Activated CD8-positive, alpha-beta memory T cell treated with anti-CD3 and anti-CD28 coated beads, Interleukin-2, amount 50 U/mL, for 48 hours (primary cell): Measurements from ENCODE around the gene PSMB11.

Experiments
- DNase-seq: peaks from one replicate; pipeline ENCODE4 v3.0.0-alpha.2; 2020

PSMB11 gene

DNA sequence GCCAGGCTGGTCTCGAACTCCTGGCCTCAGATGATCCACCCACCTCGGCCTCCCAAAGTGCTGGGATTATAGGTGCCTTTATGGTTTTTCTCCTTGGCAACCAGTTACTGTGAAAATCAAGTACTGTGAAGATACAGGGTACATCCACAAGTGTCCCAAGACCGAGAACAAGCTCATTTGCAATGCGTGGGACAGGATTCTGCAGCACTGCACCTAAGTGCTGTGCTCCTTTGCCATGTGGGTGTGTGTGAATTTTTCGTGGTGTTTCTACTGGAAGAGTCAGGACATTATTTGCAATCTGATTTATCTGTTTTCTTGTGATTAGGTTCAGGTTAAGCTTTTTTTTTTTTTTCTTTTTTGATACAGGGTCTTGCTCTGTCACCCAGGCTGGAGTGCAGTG lies 24.9 kb upstream of the PSMB11 start:
- DNase-seq, result no peak

DNA sequence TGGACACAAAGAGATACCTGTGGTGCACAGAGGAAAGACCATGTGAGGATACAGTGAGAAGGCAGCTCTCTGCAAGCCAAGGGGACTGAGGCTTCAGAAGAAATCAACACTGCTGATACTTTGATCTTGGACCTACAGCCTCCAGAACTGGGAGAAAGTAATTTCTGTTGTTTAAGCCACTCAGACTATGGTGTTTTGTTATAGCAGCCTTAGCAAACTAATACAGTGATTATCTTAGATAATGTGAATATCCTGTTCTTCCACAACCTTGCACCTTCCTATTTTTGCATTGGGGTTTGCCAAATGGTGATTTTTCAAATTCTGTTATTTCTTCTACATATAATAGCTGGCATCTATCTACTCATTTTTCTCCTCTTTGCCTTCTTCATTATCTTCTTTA lies 23.9 kb upstream of the PSMB11 start:
- DNase-seq, result no peak

DNA sequence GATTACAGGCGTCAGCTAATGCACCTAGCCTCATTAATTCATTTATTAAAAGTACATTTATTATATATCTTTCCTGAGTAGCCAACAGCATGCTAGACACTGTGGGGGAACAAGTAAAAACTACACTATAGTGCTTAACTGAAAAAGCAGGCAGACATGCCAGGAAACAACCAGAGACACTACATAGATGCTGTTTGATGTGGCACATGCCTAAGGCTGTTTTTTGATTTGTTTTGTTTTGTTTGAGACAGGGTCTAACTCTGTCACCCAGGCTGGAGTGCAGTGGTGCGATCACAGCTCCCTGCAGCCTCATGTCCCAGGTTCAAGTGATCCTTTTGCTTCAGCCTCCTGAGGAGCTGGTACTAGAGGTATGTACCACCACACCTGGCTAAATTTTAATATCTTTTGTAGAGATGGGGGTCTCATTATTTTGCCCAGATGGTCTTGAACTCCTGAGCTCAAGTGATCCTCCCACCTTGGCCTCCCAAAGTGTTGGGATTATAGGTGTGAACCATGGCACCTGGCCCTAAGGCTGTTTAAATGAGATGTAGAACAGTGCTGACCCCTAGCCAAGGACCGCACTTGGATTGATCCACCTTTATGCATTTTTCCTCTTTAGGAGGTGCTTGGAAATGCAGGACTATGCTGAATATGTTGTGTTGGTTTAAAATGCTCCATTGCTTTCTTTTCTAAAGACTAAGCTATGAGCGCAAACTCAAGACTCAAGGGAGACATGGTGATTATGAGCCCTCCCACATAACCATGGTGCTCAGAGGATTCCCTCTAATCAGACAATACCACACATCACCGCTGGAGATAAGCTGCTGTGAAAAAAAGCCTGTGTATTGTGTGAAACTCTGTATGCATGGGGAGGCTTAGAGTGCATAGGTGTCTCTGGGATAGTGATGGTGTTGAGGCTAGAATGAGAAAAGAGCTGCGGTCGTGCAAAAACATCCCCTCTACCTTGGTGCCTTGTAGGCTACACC lies 21.6 kb upstream of the PSMB11 start:
- DNase-seq, result no peak

- DNase-seq, result no peak
Observed at GRCh38 chr14:23021434-23021833, 20.6 kb upstream of the PSMB11 start.

- DNase-seq, result no peak
Observed at GRCh38 chr14:23021889-23022442, 20.0 kb upstream of the PSMB11 start.

GRCh38 chr14:23023022-23023794 lies 18.8 kb upstream of the PSMB11 start:
- no peak for DNase-seq

- no peak for DNase-seq
Observed at GRCh38 chr14:23023795-23024152, 18.2 kb upstream of the PSMB11 start.

DNA sequence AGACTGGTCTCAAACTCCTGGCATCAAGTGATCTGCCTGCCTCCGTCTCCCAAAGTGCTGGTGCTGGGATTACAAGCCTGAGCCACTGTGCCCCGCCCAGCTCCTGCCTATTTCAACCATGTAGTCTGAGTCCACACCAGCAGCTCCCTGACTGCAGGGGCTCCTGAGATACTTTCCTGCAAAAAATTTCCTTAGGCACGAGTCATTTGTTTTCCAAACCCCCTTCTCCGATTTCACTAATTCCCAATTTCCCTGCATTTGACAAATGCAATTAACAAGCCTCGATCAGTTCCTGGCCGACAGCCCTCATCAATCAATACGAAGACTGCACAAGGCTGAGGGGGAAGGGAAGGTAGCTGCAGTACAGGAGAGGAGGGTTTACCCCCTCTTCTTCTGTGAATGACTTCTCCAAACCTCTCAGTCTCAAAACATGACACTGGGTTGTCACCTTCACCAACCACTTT lies 17.4 kb upstream of the PSMB11 start:
- no peak for DNase-seq

DNA sequence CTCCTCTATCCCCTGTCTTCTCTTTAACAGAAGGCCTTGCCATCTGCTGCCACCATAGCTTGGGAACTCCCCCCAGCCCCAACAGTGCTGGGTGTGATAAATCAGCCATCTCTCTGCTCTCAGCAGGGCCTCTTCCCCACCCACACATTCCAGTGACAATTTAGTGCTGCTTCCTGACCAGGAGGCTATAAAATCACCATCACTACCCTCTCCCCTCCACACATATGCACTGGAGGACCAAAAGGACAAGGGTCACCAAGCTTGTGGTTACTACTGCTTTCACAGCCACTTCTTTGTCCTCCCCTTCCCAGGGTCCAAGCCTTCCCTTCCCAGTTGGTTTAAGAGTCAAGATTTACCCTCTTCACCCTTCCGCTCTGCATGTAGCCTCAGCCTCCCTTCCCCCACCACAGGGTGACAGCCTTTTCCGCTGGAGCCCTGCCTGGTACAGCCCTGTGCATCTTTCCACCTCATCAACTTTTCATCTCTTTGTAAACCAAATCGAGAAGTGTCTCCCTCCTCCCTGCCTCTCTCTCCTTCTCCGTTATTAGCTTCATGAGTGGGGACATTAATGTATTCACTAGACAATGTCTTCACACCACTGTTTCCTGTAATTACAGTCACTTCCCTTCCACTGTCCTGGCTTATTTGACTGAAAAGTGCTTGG lies 16.7 kb upstream of the PSMB11 start:
- no peak for DNase-seq

DNA sequence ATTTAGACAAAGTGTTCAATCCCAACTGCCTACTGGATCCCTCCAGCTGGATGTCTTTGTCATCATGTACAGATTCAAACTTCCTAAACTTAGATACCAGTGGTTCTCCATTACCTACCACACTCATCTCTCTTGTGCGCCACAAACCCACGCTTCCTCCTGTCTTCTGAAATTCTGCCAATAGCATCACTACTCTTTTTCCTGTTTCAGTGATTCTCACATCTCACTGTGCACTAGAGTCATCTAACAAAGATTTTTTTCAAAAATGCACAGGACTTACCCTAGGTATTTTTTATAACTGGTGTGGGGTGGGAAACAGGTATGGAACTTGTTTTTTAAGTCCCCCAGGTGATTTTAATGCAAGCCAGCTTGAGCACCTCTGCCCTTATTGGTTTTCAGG lies 13.2 kb upstream of the PSMB11 start:
- DNase-seq, result no peak

- no peak for DNase-seq
Observed at GRCh38 chr14:23030936-23031335, 11.1 kb upstream of the PSMB11 start.

DNA sequence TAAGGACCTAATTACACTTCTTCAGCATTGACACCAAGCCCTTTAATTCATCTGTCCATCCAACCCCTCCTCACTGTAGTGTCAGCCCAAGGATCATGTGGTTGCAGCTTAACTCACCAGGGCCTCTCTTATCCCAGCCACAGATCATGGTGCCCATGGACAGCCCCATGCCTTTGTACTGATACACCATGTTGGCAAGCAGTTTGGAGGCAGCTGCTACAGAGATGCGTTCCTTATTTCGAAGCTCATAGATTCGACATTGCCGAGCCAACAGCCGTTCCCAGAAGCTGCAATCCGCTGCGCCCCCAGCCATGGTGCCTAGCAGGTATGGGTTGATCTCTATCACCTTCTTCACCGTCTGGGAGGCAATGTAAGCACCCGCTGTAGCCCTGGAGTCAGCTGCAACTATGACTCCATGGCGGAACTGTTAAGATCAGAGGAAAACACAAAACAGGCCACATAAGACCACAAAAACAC lies 8.7 kb upstream of the PSMB11 start:
- DNase-seq, result no peak

GRCh38 chr14:23033801-23034497 lies 8.1 kb upstream of the PSMB11 start:
- DNase-seq, result no peak

GRCh38 chr14:23034498-23035302 lies 7.3 kb upstream of the PSMB11 start, which contains the start of gene PSMB5:
TSS of gene PSMB5 (minus strand) at chr14:23034900. CDS start at chr14:23034881, 19 bp downstream.
- DNase-seq, result peak; percentile 88

GRCh38 chr14:23035303-23036144 lies 6.5 kb upstream of the PSMB11 start:
- DNase-seq, result no peak

DNA sequence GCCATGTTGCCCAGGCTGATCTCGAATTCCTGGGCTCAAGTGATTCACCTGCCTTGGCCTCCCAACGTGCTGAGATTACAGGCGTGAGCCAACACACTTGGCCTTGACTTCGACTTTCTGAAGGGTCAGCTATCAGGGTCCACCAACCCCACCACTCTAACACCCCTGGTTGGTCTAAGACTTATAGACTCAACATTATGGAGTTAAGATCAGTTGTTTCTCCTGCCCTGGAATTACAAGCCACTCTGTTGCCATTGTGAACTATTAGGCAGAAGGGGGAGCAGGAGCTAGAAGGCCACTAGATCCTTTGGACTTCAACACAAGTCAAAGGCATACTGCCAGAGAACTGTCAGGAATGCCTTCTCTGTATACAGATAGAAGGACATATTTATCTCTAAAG lies 1.9 kb upstream of the PSMB11 start:
- DNase-seq, result no peak

- no peak for DNase-seq
Observed at GRCh38 chr14:23041729-23042128, 283 bp upstream of the PSMB11 start.

GRCh38 chr14:23043145-23043544 lies 1.1 kb downstream of the PSMB11 start:
- no peak for DNase-seq

GRCh38 chr14:23043754-23044153 lies 1.7 kb downstream of the PSMB11 start:
- no peak for DNase-seq

DNA sequence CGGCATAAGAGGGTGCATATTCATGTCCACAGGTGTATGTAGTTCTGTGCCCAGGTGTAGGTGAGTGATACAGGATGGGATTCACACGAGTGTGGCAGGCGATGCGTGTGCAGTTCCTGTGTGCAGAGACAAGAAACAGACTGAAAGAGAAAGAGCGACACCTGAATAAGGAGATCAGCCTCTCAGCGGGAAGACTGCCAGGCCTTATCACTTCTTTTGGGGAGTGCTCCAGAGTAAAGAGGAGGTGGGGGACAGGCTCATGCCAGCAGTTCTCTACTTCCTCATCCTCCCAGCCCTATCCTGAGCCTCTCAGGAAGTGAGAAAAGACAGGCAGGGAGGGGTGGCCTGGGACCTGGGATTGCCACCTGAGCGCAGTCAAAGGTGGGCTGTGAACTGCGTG lies 2.8 kb downstream of the PSMB11 start:
- no peak for DNase-seq
